Measurements from ENCODE around the gene FRA10AC1.

The FRA10AC1 gene

GRCh38 chr10:93702210-93703001, at the start of gene FRA10AC1:
TSS of gene FRA10AC1 (minus strand) at chr10:93702592. CDS start at chr10:93700106, 2,486 bp downstream.
- H3K4me3 ChIP-seq (replicated peaks; ENCODE audit: low read depth, low read length) = peak within 1 kb of the TSS; percentile 93
- no peaks in the 10 kb centered on the region for H3K36me3 ChIP-seq (ENCODE audit: control insufficient read depth, insufficient read depth, low read length)
- TF ChIP-seq CTCF (IDR thresholded peaks at IDR 0.05; ENCODE audit: insufficient read depth, low read length, poor library complexity, severe bottlenecking) = peak; percentile 43
- no peaks in the 10 kb centered on the region for H3K27me3 ChIP-seq (replicated peaks; ENCODE audit: control insufficient read depth, insufficient read depth, low read length)
- DNase-seq (ENCODE audit: extremely low read depth, insufficient read length) = peak; percentile 87

GRCh38 chr10:93751832-93752231, 49.4 kb upstream of the FRA10AC1 start:
- Histone ChIP-seq H3K27me3 (replicated peaks; ENCODE audit: control insufficient read depth, insufficient read depth, low read length) (no peaks in the 10 kb centered on the region; the same call in 1 of the 2 replicates), H3K36me3 (ENCODE audit: control insufficient read depth, insufficient read depth, low read length) (no peaks in the 10 kb centered on the region), H3K4me3 (replicated peaks; ENCODE audit: low read depth, low read length) (no peak overlapping the region; the same call in 1 of the 2 replicates)
- DNase-seq (ENCODE audit: extremely low read depth, insufficient read length) = no peak
- TF ChIP-seq CTCF (IDR thresholded peaks at IDR 0.05; ENCODE audit: insufficient read depth, low read length, poor library complexity, severe bottlenecking) = no peak

GRCh38 chr10:93751124-93751523, 48.7 kb upstream of the FRA10AC1 start:
- TF ChIP-seq CTCF (IDR thresholded peaks at IDR 0.05; ENCODE audit: insufficient read depth, low read length, poor library complexity, severe bottlenecking) = no peak
- Histone ChIP-seq H3K4me3 (replicated peaks; ENCODE audit: low read depth, low read length) (no peak overlapping the region), H3K27me3 (replicated peaks; ENCODE audit: control insufficient read depth, insufficient read depth, low read length) (no peaks in the 10 kb centered on the region; the same call in 1 of the 2 replicates), H3K36me3 (ENCODE audit: control insufficient read depth, insufficient read depth, low read length) (no peaks in the 10 kb centered on the region)
- DNase-seq (ENCODE audit: extremely low read depth, insufficient read length) = no peak

GRCh38 chr10:93749218-93749799, 46.9 kb upstream of the FRA10AC1 start:
- no peak for TF ChIP-seq CTCF (IDR thresholded peaks at IDR 0.05; ENCODE audit: insufficient read depth, low read length, poor library complexity, severe bottlenecking)
- Histone ChIP-seq H3K36me3 (ENCODE audit: control insufficient read depth, insufficient read depth, low read length) (no peaks in the 10 kb centered on the region), H3K4me3 (replicated peaks; ENCODE audit: low read depth, low read length) (no peak overlapping the region), H3K27me3 (replicated peaks; ENCODE audit: control insufficient read depth, insufficient read depth, low read length) (no peaks in the 10 kb centered on the region; the same call in 1 of the 2 replicates)
- DNase-seq (ENCODE audit: extremely low read depth, insufficient read length) = no peak

- no peaks in the 10 kb centered on the region for H3K36me3 ChIP-seq (ENCODE audit: control insufficient read depth, insufficient read depth, low read length)
- peak; percentile 52 for TF ChIP-seq CTCF (IDR thresholded peaks at IDR 0.05; ENCODE audit: insufficient read depth, low read length, poor library complexity, severe bottlenecking)
- no peak for DNase-seq (ENCODE audit: extremely low read depth, insufficient read length)
- no peaks in the 10 kb centered on the region for H3K27me3 ChIP-seq (replicated peaks; ENCODE audit: control insufficient read depth, insufficient read depth, low read length)
- H3K4me3 ChIP-seq (replicated peaks; ENCODE audit: low read depth, low read length) = no peak overlapping the region
Measured at GRCh38 chr10:93746844-93747284, 44.5 kb upstream of the FRA10AC1 start.

Measured in GM06990 (cell line).